SK-N-SH treated with all-trans-retinoic acid at 6 μM for 48 hours (cell line): ENCODE results near the gene PIK3AP1.

Source experiments
- ATAC-seq: fragments of 200-7000 bp; cut with Tn5 transposase; 3 replicates; pipeline ENCODE4 v1.9.1; 2020; ENCODE audit warnings: mild to moderate bottlenecking, moderate library complexity
- ARNTL ChIP-seq: fragments of 450-650 bp; formaldehyde crosslinking; IDR thresholded peaks from 2 replicates; pipeline ENCODE4 v1.5.0; 2020; ENCODE audit warnings: low read depth, mild to moderate bottlenecking, moderate library complexity, borderline replicate concordance
- BACH2 ChIP-seq: fragments of 250-450 bp; sonication (Bioruptor Pico); IDR thresholded peaks from 2 replicates; pipeline ENCODE4 v1.9.0; 2021; ENCODE audit warnings: mild to moderate bottlenecking, borderline replicate concordance
- CSDC2 ChIP-seq: fragments of 250-450 bp; sonication (Bioruptor Pico); IDR thresholded peaks from 2 replicates; pipeline ENCODE4 v1.5.0; 2020; ENCODE audit warnings: mild to moderate bottlenecking, moderate library complexity
- ESRRG ChIP-seq: fragments of 250-450 bp; sonication (Bioruptor Pico); IDR thresholded peaks from 2 replicates; pipeline ENCODE4 v1.6.1; 2021; ENCODE audit warnings: mild to moderate bottlenecking
- GLIS3 ChIP-seq: fragments of 250-450 bp; sonication (Bioruptor Pico); IDR thresholded peaks from 2 replicates; pipeline ENCODE4 v1.5.0; 2020; ENCODE audit warnings: mild to moderate bottlenecking, moderate library complexity
- ISL1 ChIP-seq: fragments of 250-450 bp; sonication (Bioruptor Pico); IDR thresholded peaks from 2 replicates; pipeline ENCODE4 v2.1.2; 2022; ENCODE audit warnings: mild to moderate bottlenecking, moderate library complexity
- OSR1 ChIP-seq: fragments of 250-450 bp; sonication (Bioruptor Pico); IDR thresholded peaks from 2 replicates; pipeline ENCODE4 v1.8.0; 2022; ENCODE audit warnings: moderate library complexity, mild to moderate bottlenecking, inconsistent platforms
- PPARA ChIP-seq: fragments of 250-450 bp; sonication (Bioruptor Pico); IDR thresholded peaks from 2 replicates; pipeline ENCODE4 v1.5.0; 2020; ENCODE audit warnings: mild to moderate bottlenecking, borderline replicate concordance
- RARB ChIP-seq: fragments of 250-450 bp; sonication (Bioruptor Pico); IDR thresholded peaks from 2 replicates; pipeline ENCODE4 v1.8.0; 2021; ENCODE audit warnings: mild to moderate bottlenecking, moderate library complexity
- SNAI2 ChIP-seq: fragments of 250-450 bp; sonication (Bioruptor Pico); IDR thresholded peaks from 2 replicates; pipeline ENCODE4 v1.5.0; 2020; ENCODE audit warnings: mild to moderate bottlenecking, moderate library complexity
- TCF4 ChIP-seq: fragments of 250-450 bp; sonication (Bioruptor Pico); IDR thresholded peaks from 2 replicates; pipeline ENCODE4 v1.8.0; 2021; ENCODE audit warnings: mild to moderate bottlenecking, moderate library complexity, borderline replicate concordance
- TOX ChIP-seq: fragments of 250-450 bp; sonication (Bioruptor Pico); IDR thresholded peaks from 2 replicates; pipeline ENCODE4 v1.8.0; 2021; ENCODE audit warnings: mild to moderate bottlenecking, moderate library complexity, borderline replicate concordance
- ZC3H10 ChIP-seq: fragments of 250-450 bp; sonication (Bioruptor Pico); IDR thresholded peaks from 2 replicates; pipeline ENCODE4 v1.5.1; 2021; ENCODE audit warnings: mild to moderate bottlenecking, moderate library complexity
- ZFP3 ChIP-seq: fragments of 250-450 bp; sonication (Bioruptor Pico); IDR thresholded peaks from 2 replicates; pipeline ENCODE4 v1.5.0; 2020; ENCODE audit warnings: mild to moderate bottlenecking, moderate library complexity
- ZFP30 ChIP-seq: fragments of 450-650 bp; formaldehyde crosslinking; IDR thresholded peaks from 2 replicates; pipeline ENCODE4 v1.5.0; 2022; ENCODE audit warnings: mild to moderate bottlenecking, moderate library complexity
- ZNF565 ChIP-seq: fragments of 450-650 bp; formaldehyde crosslinking; conservative IDR thresholded peaks from 2 replicates; pipeline ENCODE4 v1.5.0; 2020; ENCODE audit warnings: low read depth, mild to moderate bottlenecking, moderate library complexity
- ZNF70 ChIP-seq: fragments of 450-650 bp; formaldehyde crosslinking; IDR thresholded peaks from 2 replicates; pipeline ENCODE4 v1.5.0; 2020; ENCODE audit warnings: mild to moderate bottlenecking, moderate library complexity
- ZNF8 ChIP-seq: fragments of 450-650 bp; formaldehyde crosslinking; IDR thresholded peaks from 2 replicates; pipeline ENCODE4 v1.5.0; 2020; ENCODE audit warnings: mild to moderate bottlenecking, moderate library complexity
- TF ChIP-seq, protein P1 (sequence below): fragments of 250-450 bp; sonication (Bioruptor Pico); IDR thresholded peaks from 2 replicates; pipeline ENCODE4 v1.5.0; 2020; ENCODE audit warnings: mild to moderate bottlenecking, moderate library complexity
- TF ChIP-seq, protein P2 (sequence below): fragments of 250-450 bp; sonication (Bioruptor Pico); IDR thresholded peaks from 2 replicates; pipeline ENCODE4 v1.5.1; 2021; ENCODE audit warnings: mild to moderate bottlenecking, moderate library complexity
- TF ChIP-seq, protein P3 (sequence below): fragments of 250-450 bp; sonication (Bioruptor Pico); IDR thresholded peaks from 2 replicates; pipeline ENCODE4 v1.8.0; 2021; ENCODE audit warnings: low read depth, mild to moderate bottlenecking, moderate library complexity, borderline replicate concordance
- TF ChIP-seq, protein P4 (sequence below): fragments of 250-450 bp; sonication (Bioruptor Pico); IDR thresholded peaks from 2 replicates; pipeline ENCODE4 v1.5.1; 2020; ENCODE audit warnings: low read depth, mild to moderate bottlenecking, moderate library complexity
- TF ChIP-seq, protein P5 (sequence below): fragments of 250-450 bp; sonication (Bioruptor Pico); IDR thresholded peaks from 2 replicates; pipeline ENCODE4 v1.8.0; 2020; ENCODE audit warnings: mild to moderate bottlenecking, moderate library complexity, borderline replicate concordance

PIK3AP1 gene

DNA sequence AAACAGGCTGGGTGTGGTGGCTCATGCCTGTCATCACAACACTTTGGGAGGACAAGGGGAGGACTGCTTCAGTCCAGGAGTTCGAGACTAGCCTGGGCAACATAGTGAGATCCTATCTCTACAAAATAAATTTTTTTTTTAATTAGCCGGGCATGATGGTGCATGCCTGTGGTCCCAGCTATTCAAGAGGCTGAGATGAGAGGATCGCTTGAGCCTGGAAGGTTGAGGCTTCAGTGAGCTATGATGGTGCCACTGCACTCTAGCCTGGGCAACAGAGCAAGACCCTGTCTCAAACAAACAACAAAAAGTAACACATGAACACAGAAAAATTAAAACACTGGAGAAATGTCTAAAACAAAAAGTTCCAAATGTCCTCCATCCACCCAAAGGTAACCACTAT, 22.9 kb downstream of the PIK3AP1 start:
- no peak for ATAC-seq
- no peak for TF ChIP-seq CSDC2 (CRISPR knock-in tag)
- no peak for TF ChIP-seq SNAI2
- no peak for TF ChIP-seq TOX (CRISPR knock-in tag)
- no peak for TF ChIP-seq ZNF8 (CRISPR knock-in tag)
- TF ChIP-seq, all 23 proteins: peak for 0

DNA sequence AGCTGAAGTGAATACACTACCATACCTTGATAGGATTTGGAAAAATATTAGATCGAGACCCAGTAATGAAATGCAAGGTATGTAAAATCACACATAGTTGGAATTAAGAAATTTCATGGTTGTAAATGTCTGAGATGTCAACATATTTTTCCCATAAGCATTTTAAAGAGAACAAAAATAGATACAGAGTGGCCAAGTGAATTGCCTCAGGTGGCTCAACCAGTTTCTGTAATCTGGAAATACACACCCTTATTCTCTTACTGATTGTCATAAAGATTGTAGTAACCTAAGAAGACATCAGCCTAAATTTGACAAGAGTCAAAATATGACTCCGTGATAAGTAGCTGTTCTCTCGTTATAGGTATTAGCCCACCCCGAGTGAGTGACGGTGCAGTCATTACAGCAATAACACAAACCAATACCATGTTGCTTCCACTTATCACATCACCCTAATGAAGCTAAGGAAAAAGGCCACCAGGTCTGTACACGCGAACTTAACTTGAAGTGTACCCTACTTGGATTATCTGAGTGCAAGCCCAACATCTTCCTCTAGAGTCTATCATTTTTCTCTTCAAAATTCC, 23.4 kb downstream of the PIK3AP1 start:
- TF ChIP-seq, protein P1, sequence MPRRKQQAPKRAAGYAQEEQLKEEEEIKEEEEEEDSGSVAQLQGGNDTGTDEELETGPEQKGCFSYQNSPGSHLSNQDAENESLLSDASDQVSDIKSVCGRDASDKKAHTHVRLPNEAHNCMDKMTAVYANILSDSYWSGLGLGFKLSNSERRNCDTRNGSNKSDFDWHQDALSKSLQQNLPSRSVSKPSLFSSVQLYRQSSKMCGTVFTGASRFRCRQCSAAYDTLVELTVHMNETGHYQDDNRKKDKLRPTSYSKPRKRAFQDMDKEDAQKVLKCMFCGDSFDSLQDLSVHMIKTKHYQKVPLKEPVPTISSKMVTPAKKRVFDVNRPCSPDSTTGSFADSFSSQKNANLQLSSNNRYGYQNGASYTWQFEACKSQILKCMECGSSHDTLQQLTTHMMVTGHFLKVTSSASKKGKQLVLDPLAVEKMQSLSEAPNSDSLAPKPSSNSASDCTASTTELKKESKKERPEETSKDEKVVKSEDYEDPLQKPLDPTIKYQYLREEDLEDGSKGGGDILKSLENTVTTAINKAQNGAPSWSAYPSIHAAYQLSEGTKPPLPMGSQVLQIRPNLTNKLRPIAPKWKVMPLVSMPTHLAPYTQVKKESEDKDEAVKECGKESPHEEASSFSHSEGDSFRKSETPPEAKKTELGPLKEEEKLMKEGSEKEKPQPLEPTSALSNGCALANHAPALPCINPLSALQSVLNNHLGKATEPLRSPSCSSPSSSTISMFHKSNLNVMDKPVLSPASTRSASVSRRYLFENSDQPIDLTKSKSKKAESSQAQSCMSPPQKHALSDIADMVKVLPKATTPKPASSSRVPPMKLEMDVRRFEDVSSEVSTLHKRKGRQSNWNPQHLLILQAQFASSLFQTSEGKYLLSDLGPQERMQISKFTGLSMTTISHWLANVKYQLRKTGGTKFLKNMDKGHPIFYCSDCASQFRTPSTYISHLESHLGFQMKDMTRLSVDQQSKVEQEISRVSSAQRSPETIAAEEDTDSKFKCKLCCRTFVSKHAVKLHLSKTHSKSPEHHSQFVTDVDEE (CRISPR knock-in tag), result no peak
- TF ChIP-seq, protein P2, sequence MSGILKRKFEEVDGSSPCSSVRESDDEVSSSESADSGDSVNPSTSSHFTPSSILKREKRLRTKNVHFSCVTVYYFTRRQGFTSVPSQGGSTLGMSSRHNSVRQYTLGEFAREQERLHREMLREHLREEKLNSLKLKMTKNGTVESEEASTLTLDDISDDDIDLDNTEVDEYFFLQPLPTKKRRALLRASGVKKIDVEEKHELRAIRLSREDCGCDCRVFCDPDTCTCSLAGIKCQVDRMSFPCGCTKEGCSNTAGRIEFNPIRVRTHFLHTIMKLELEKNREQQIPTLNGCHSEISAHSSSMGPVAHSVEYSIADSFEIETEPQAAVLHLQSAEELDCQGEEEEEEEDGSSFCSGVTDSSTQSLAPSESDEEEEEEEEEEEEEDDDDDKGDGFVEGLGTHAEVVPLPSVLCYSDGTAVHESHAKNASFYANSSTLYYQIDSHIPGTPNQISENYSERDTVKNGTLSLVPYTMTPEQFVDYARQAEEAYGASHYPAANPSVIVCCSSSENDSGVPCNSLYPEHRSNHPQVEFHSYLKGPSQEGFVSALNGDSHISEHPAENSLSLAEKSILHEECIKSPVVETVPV (CRISPR knock-in tag), result no peak
- TF ChIP-seq TOX (CRISPR knock-in tag), result no peak
- TF ChIP-seq ZC3H10 (CRISPR knock-in tag), result no peak
- TF ChIP-seq GLIS3 (CRISPR knock-in tag), result no peak
- no peak for TF ChIP-seq TCF4 (CRISPR knock-in tag)
- TF ChIP-seq ZFP30, result no peak
- no peak for TF ChIP-seq ZNF565 (CRISPR knock-in tag)
- TF ChIP-seq, protein P3, sequence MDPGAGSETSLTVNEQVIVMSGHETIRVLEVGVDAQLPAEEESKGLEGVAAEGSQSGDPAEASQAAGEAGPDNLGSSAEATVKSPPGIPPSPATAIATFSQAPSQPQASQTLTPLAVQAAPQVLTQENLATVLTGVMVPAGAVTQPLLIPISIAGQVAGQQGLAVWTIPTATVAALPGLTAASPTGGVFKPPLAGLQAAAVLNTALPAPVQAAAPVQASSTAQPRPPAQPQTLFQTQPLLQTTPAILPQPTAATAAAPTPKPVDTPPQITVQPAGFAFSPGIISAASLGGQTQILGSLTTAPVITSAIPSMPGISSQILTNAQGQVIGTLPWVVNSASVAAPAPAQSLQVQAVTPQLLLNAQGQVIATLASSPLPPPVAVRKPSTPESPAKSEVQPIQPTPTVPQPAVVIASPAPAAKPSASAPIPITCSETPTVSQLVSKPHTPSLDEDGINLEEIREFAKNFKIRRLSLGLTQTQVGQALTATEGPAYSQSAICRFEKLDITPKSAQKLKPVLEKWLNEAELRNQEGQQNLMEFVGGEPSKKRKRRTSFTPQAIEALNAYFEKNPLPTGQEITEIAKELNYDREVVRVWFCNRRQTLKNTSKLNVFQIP (CRISPR knock-in tag), result no peak
- TF ChIP-seq, protein P4, sequence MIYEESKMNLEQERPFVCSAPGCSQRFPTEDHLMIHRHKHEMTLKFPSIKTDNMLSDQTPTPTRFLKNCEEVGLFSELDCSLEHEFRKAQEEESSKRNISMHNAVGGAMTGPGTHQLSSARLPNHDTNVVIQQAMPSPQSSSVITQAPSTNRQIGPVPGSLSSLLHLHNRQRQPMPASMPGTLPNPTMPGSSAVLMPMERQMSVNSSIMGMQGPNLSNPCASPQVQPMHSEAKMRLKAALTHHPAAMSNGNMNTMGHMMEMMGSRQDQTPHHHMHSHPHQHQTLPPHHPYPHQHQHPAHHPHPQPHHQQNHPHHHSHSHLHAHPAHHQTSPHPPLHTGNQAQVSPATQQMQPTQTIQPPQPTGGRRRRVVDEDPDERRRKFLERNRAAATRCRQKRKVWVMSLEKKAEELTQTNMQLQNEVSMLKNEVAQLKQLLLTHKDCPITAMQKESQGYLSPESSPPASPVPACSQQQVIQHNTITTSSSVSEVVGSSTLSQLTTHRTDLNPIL (CRISPR knock-in tag), result no peak
- TF ChIP-seq, protein P5, sequence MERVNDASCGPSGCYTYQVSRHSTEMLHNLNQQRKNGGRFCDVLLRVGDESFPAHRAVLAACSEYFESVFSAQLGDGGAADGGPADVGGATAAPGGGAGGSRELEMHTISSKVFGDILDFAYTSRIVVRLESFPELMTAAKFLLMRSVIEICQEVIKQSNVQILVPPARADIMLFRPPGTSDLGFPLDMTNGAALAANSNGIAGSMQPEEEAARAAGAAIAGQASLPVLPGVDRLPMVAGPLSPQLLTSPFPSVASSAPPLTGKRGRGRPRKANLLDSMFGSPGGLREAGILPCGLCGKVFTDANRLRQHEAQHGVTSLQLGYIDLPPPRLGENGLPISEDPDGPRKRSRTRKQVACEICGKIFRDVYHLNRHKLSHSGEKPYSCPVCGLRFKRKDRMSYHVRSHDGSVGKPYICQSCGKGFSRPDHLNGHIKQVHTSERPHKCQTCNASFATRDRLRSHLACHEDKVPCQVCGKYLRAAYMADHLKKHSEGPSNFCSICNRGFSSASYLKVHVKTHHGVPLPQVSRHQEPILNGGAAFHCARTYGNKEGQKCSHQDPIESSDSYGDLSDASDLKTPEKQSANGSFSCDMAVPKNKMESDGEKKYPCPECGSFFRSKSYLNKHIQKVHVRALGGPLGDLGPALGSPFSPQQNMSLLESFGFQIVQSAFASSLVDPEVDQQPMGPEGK, result no peak
- TF ChIP-seq ZNF70 (CRISPR knock-in tag), result no peak
- TF ChIP-seq ESRRG (CRISPR knock-in tag), result no peak
- TF ChIP-seq SNAI2, result no peak
- TF ChIP-seq ZFP3 (CRISPR knock-in tag), result no peak
- TF ChIP-seq PPARA (CRISPR knock-in tag), result no peak
- TF ChIP-seq ZNF8 (CRISPR knock-in tag), result no peak
- TF ChIP-seq OSR1, result no peak
- no peak for TF ChIP-seq CSDC2 (CRISPR knock-in tag)
- TF ChIP-seq RARB (CRISPR knock-in tag), result no peak
- no peak for ATAC-seq

DNA sequence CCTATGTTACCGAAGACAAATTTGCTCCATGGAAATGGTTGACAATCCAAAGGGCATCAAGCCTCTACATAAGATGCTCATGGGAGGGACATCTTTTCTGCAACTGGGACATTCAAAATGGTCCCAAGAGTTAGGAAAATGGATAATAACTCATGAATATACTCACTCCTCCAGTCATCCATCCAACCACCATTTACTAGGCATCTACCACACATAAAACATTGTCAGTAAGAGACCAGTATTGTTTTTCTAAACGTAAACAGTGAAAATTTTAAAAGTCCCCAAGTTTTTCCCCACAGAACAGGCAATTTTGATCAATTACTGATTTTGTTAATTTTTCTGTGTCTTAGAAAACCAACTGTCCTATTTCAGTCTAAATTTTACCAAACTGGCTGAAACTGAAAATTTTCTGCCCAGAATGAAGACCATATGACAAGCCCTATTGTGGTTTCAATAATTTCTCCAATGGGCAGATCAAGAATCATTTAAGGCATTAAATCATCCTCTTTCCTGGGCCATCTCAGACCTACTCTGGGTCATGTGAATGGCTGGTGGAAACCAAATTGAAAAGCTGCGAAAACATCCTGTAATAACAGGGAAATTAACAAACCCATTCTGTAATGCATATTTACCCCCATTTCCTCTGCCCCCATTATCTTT, 24.2 kb downstream of the PIK3AP1 start:
- no peak for ATAC-seq
- TF ChIP-seq ISL1 (CRISPR knock-in tag), result no peak
- TF ChIP-seq ZC3H10 (CRISPR knock-in tag), result no peak
- TF ChIP-seq BACH2 (CRISPR knock-in tag), result no peak
- no peak for TF ChIP-seq ZFP30
- no peak for TF ChIP-seq ZNF565 (CRISPR knock-in tag)
- no peak for TF ChIP-seq SNAI2
- no peak for TF ChIP-seq ZNF8 (CRISPR knock-in tag)
- no peak for TF ChIP-seq ZFP3 (CRISPR knock-in tag)
- TF ChIP-seq PPARA (CRISPR knock-in tag), result no peak
- TF ChIP-seq ARNTL (CRISPR knock-in tag), result no peak
- no peak for TF ChIP-seq TOX (CRISPR knock-in tag)
- no peak for TF ChIP-seq CSDC2 (CRISPR knock-in tag)
- TF ChIP-seq RARB (CRISPR knock-in tag), result no peak
- no peak for TF ChIP-seq ZNF70 (CRISPR knock-in tag)
- TF ChIP-seq ESRRG (CRISPR knock-in tag), result no peak
- TF ChIP-seq GLIS3 (CRISPR knock-in tag), result no peak
- no peak for TF ChIP-seq OSR1
- TF ChIP-seq, protein P4 (CRISPR knock-in tag), result no peak
